HG02885 (cell line): ENCODE measurements around the gene FRAS1.
A peak's percentile ranks its signal among the peaks of the same experiment; 100 is the strongest.
"Not testable (repeated sequence)": the region's sequence is repeated elsewhere in the genome, so short reads cannot be mapped to it uniquely, and the experiment has no call there.

Source experiments
- ATAC-seq: cut with Tn5 transposase; IDR thresholded peaks from one replicate; pipeline ENCODE4 v1.9.1; 2021; ENCODE audit warnings: mild to moderate bottlenecking; ENCODE audit not compliant: unreplicated experiment, poor library complexity

The FRAS1 gene

DNA sequence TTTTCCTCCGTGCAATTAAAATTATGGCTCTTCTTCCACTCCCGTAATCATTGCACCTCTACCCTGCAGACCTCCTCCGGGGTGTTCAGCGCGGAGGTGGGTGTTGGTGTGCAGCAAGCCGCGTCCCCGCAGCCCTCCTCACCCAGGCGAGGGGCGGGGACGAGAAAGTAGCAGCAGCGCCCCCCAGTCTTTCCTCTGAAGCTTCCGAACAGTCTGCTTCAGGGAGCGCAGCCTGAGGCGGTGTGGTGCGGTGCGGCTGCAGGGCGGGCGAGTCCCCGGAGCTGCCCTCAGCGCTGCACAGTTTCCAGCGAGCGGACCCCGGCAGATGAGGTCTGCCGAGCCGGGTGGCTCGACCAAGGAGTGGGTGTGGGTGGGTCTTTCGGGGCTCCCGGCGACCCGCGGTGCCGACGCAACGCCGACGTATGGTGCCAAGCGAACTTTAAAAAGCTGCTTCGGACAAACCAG lies at the start of gene FRAS1:
Gene FRAS1 (plus strand): TSS at position 189 of the 465 bp plus-strand sequence. CDS start 687 bp downstream, outside the sequence.
- ATAC-seq, result peak; percentile 37

DNA sequence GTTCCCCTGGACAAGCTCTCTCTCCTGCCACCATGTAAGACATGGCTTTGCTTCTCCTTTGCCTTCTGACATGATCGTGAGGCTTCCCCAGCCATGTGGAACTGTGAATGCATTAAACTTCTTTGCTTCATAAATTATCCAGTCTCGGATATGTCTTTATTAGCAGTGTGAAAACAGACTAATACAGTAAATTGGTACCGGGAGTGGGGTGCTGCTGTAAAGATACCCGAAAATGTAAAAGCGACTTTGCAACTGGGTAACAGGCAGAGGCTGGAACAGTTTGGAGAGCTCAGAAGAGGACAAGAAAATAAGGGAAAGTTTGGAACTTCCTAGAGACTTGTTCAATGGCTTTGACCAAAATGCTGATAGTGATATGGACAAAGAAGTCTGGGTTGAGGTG lies 46.1 kb upstream of the FRAS1 start:
- not testable (repeated sequence) for ATAC-seq

DNA sequence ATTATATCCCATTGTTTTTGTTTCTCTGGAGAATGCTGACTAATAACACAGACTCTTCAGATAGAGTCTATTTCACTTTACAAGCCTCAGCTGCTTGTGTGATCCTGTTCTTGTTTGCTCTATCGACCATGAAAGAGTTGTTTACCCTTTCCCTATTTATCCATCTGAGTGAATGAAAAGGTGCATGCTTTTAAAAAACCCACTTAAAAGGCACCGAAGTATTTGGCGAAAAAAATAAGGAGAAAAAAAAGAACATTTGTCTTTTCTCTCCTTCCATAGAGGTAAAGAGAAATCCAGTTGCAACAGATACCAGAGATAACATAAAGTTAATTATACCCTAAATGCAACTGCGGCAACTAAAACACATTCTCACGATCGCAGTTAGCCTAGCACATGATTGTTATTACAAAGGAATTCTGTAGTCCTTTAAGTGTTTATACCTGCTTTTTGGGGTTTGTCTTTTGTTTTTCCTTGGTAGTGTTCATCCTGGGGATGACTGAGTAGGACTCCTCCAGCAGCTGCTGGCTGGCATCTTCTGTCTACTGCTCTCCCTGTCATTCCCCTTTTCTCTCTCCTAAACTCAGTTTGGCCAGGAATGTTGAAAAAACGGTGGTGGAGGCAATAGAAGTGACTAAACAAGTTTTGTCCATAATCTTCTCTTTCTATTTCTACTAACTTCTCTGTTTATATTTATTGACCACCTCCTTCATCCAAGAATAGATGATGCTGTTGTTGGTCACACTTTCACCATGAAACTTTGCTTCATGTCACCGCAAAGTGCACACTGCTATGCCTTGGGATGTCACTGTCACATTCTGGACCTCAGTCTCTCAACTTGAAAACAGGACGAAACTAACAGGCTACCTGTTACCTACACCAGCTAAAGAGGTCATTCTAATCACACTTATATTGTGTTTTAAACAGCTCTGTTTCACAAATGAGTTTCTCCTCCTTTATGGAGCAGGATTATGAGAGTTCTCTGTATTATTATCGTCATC lies 41.9 kb upstream of the FRAS1 start:
- no peak for ATAC-seq

DNA sequence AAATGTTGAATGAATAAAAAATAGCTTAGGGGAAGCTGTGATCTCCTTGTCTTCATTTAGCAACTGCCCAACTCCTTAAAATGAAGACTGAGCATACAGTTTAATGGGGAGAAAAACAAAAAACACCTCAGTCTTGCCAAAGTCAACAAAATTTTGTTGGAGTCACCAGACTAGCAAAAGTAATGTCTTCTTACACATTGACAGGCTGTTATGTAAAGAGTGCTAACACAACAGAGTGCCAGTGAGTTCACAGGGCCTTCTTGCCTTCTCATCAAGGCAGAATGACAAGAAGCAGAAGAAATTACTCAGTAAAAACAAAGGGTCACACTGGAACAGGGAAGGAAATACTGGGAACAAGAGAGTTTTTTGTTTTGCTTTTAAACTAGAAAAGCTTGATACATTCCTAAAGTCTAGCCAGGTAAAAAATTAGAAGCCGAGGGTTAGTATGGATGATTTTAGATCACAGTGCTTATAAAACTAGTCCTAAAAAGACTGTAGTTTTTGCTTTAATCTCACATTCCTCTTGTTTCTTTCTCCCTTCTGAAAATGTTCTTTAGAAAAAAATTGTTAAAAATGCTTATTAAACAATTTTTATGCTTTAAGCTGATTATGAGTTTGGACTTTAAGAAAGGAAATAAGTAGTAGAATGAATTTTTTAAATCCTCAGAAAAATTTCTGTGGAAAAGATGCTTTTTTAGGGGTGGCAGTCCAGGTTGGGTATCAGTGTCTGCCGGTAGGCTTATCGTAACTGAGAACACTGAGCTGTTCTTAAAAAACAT lies 38.7 kb upstream of the FRAS1 start:
- ATAC-seq, result no peak

DNA sequence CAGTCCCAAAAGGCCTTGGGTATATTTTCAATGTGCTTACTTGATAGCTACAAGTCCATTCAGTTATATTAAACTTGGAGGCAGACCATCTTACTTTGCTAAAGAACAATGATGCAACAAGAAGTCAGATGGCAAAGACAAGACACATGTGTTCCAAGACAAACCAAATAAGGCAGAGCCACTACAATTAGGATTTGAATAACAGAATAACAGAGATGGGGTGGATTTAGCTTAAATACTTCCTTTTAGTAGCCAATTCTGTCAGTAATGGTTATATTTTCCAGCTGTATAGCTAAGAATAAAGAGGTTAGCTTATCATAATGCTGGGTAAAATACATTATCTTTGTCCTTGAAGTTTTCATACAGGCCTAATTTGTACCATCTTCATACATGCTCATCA lies 37.7 kb upstream of the FRAS1 start:
- ATAC-seq, result no peak

DNA sequence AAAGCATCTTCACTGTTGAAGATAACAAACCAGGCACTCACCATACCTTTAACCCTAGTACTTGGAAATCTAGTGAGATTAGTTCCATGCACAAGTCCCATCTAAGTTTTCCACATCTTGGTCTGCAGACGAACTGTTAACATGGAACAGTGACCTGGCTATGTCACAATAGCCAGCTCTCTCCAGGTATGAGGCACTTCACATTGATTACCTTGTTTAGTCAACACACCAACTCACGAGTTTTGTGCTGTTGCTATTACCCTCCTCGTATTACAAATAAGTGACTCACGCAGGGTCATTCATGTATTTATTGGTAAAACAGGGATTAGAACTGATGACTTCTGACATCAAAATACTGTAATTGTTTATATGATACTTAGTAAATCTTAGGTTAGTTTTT lies 36.4 kb upstream of the FRAS1 start:
- no peak for ATAC-seq

DNA sequence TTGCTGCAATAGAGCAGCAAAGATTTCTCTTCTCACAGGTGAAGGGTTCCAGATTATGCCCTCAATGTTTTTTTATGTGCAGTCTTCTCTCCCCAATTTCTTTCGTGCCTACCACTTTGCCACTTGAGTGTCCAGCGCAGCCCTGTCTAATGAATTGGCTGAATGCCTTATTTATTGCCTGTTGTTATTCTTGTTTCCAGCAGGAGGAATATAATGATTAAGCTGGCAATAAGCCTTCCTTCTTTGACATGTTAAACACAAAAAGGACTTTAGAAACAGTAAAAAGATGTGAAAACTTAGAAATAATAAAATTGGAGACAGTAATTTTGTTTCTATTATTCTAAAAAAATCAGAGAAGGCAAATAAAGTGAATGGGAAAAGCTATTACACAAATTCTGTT lies 34.6 kb upstream of the FRAS1 start:
- no peak for ATAC-seq

- no peak for ATAC-seq
Observed at GRCh38 chr4:78024085-78024484, 33.0 kb upstream of the FRAS1 start.

DNA sequence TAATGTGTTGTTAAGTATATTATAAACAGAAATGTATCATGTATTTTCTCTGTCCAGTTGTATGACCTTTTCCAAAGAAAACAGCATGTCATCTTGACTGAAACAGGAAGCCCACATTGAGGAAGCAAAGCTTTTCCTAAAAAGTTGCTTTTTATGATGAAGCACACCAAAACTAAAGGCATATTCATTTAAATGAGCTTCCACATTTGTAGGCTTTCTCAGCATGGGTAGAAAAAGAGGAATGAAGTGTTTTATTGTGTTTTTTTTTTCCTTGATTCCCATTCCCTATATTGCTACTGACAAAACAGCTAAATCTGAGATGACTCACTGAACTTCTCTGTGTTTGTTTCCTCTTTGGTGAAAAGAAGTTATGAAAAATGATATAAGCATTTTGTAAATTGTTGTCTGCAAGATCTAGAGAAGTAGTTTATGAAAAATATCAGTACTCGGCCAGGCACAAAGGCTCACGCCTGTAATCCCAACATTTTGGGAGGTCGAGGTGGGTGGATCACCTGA lies 32.5 kb upstream of the FRAS1 start:
- no peak for ATAC-seq

- ATAC-seq, result no peak
Observed at GRCh38 chr4:78031417-78031950, 25.6 kb upstream of the FRAS1 start.

DNA sequence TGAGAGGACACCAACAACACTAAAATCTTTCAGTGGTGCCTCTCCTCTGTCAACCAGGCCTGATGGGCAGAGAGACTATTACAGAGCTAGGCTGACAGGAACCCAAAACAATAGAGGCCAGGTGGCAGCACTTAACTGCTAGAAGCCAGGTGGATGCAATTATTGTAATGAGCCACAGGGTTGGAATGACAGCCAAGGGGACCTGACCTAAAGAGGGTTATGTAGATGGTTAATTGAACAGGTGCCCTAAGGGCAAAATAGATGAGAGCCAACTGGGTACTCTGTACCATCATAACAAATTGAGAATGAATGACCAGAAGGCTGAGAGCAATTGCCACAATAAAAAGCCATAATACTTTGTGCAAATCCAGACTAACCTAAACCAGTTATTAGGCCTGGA lies 24.7 kb upstream of the FRAS1 start:
- ATAC-seq, result no peak

- no peak for ATAC-seq
Observed at GRCh38 chr4:78032929-78033328, 24.2 kb upstream of the FRAS1 start.

- ATAC-seq, result no peak
Observed at GRCh38 chr4:78033861-78034260, 23.3 kb upstream of the FRAS1 start.

DNA sequence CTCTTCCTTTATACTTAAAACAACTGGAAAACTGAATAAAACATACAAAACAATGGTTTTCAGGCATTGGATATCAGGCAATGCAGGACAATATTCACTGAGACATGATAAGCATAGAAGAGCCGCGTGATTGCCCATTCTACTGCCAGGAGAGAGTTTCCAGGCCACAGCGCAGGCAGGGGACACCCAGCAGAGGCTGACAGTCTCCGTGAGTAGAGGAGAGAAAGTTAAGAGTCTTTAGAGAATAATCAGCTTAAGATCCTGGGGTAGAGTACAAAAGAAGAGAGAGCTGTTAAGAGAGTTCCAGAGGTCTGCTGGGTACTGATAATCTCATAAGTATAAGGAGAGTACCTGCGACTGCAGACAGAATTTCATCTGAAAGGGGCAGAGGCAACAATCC lies 18.4 kb upstream of the FRAS1 start:
- no peak for ATAC-seq

- no peak for ATAC-seq
Observed at GRCh38 chr4:78039678-78040077, 17.4 kb upstream of the FRAS1 start.

DNA sequence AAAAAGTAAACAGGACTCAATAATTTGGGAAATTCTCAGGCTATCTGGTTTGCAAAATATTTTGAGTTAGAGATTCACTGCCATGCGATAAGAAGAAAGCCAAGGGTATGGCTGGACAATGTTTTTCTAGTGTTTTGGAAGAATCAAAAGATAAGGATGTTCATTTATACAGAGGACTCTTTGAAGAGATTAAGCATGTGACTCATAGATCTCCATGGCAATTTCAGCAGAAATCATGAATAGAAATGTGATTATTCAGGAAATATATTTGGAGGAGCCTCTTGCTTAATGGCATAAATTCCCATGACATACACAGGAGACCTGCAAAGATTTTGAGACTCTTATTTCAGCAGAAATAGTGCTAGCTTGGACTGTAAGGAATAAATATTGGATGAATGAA lies 16.7 kb upstream of the FRAS1 start:
- ATAC-seq, result no peak

GRCh38 chr4:78047366-78047765 lies 9.8 kb upstream of the FRAS1 start:
- no peak for ATAC-seq

- ATAC-seq, result peak; percentile 82
Observed at GRCh38 chr4:78056265-78057129, 626 bp upstream of the FRAS1 start.

DNA sequence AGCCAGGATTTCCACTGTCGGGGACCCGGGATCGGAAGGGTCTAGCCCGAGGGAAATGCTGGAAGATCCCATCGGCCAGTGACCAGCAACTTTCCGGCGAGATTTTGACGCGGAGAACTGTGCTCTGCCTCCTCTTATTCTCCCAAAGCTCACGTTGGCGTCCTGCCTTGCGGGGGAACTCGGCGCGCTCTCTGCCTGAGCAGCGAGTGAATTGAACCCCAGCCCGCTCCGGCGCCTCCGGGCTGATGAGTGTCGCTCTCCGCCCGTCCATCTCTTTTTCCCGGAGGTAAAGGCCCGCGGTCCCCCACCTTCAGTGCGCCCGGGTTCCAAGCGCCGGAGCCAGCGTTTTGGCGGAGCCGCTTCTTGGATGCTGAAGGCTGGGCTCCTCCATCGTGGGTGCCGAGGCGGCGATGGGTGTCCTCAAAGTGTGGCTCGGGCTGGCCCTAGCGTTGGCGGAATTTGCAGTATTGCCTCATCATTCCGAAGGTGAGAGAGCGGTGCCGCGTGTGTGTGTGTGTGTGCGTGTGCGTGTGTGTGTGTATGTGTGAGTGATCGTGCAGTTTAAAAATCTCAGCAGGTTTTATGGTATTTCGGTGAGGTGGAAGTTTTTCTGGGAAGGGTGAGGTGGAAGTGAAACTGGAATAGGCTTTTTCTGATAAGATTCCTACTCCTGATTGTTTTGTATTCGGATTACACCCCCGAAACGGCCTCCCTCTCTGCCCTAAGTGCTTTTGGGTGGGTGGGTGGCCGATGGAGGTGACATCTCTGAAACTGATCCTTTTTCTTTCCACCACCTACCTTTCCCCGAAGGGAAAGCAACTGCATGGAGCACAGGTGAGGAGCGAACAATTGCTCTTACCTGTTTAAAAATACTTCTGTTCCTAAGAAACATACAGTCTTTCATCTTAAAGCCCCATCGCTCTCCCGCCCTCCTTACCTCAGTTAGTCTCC lies 752 bp downstream of the FRAS1 start:
- ATAC-seq, result peak; percentile 28
